ENCODE data around the gene EIF5. TPM values are rescaled to one million over a fixed set of nuclear protein-coding genes. Genes with fewer than 3 reads are reported as not detected.

EIF5 gene
- polyA plus RNA-seq, 3 donors, result 162 to 191 (median 163) TPM

- intact Hi-C loops (cut with micrococcal nuclease), result no loop called here
- Histone ChIP-seq H3K9ac (ENCODE audit: insufficient read depth, low read length, poor library complexity, severe bottlenecking) (no peak overlapping the region), H3K27ac (ENCODE audit: low read depth in 1 of 2, low read length in 2 of 2) (peak overlapping the region in 1 of 2 donors; percentile 62), H4K20me1 (ENCODE audit: insufficient read depth, low read length) (peaks cover 97% of the 10 kb centered on the region), H3K79me2 (ENCODE audit: insufficient read depth, low read length) (peaks cover 100% of the 10 kb centered on the region), H3K36me3 (replicated peaks in 1 of 2; ENCODE audit: control insufficient read depth in 1 of 2, insufficient read depth in 2 of 2, low read length in 2 of 2) (no peaks in the 10 kb centered on the region), H3K9me3 (replicated peaks in 1 of 2; ENCODE audit: control insufficient read depth in 1 of 2, insufficient read depth in 1 of 2, low read length in 2 of 2) (no peaks in the 10 kb centered on the region), H3K4me3 (replicated peaks in 1 of 3; ENCODE audit: low read depth in 2 of 3, low read length in 3 of 3) (no peak overlapping the region), H3K27me3 (ENCODE audit: control insufficient read depth in 2 of 2, insufficient read depth in 2 of 2, low read length in 2 of 2) (no peaks in the 10 kb centered on the region), H3K4me1 (ENCODE audit: control insufficient read depth in 1 of 2, insufficient read depth in 2 of 2, low read length in 2 of 2) (peaks cover 51 to 81% of the 10 kb centered on the region in 2 donors), H2AFZ (ENCODE audit: insufficient read depth, low read depth, low read length, poor library complexity, severe bottlenecking) (no peak overlapping the region), H3K4me2 (replicated peaks; ENCODE audit: extremely low read depth, low read length, poor library complexity, severe bottlenecking) (no peak overlapping the region)
- TF ChIP-seq CTCF (IDR thresholded peaks at IDR 0.05), result no peak
- no peaks in the 10 kb centered on the region for H3K27me3 Mint-ChIP-seq (ENCODE audit: low read depth in 3 of 3)
- no peak for DNase-seq
- WGBS (ENCODE audit: insufficient coverage), result 93% methylated on average over 4 of the region's 4 CpGs
- no peak overlapping the region for H3K4me3 Mint-ChIP-seq
- H3K27ac Mint-ChIP-seq, result peak overlapping the region in 5 of 7 donors; percentile 15 to 80 (median 60)
- H3K9me3 Mint-ChIP-seq, result no peaks in the 10 kb centered on the region
- peaks cover 0 to 3% of the 10 kb centered on the region in 2 donors for H3K36me3 Mint-ChIP-seq
- H3K4me1 Mint-ChIP-seq, result peaks cover 61% of the 10 kb centered on the region
Measured at GRCh38 chr14:103390605-103391004, 56.6 kb downstream of the EIF5 start.

GRCh38 chr14:103391048-103391447 is 57.0 kb downstream of the EIF5 start:
- no peak overlapping the region for H3K4me3 Mint-ChIP-seq

More at GRCh38 chr14:103391048-103391447, 57.0 kb downstream of the EIF5 start:
- peak; percentile 51 to 70 (median 68) for DNase-seq
- H3K9me3 Mint-ChIP-seq, result no peaks in the 10 kb centered on the region
- Histone ChIP-seq H3K4me3 (replicated peaks in 1 of 3; ENCODE audit: low read depth in 2 of 3, low read length in 3 of 3) (no peak overlapping the region), H3K9ac (ENCODE audit: insufficient read depth, low read length, poor library complexity, severe bottlenecking) (no peak overlapping the region), H2AFZ (ENCODE audit: insufficient read depth, low read depth, low read length, poor library complexity, severe bottlenecking) (no peak overlapping the region), H4K20me1 (ENCODE audit: insufficient read depth, low read length) (peaks cover 100% of the 10 kb centered on the region), H3K27ac (ENCODE audit: low read depth in 1 of 2, low read length in 2 of 2) (peak overlapping the region in 1 of 2 donors; percentile 17), H3K36me3 (replicated peaks in 1 of 2; ENCODE audit: control insufficient read depth in 1 of 2, insufficient read depth in 2 of 2, low read length in 2 of 2) (no peaks in the 10 kb centered on the region), H3K27me3 (ENCODE audit: control insufficient read depth in 2 of 2, insufficient read depth in 2 of 2, low read length in 2 of 2) (no peaks in the 10 kb centered on the region), H3K4me2 (replicated peaks; ENCODE audit: extremely low read depth, low read length, poor library complexity, severe bottlenecking) (peak overlapping the region; percentile 9), H3K9me3 (replicated peaks in 1 of 2; ENCODE audit: control insufficient read depth in 1 of 2, insufficient read depth in 1 of 2, low read length in 2 of 2) (no peaks in the 10 kb centered on the region), H3K4me1 (ENCODE audit: control insufficient read depth in 1 of 2, insufficient read depth in 2 of 2, low read length in 2 of 2) (peaks cover 54 to 85% of the 10 kb centered on the region in 2 donors), H3K79me2 (ENCODE audit: insufficient read depth, low read length) (peaks cover 100% of the 10 kb centered on the region)
- peaks cover 0 to 3% of the 10 kb centered on the region in 2 donors for H3K36me3 Mint-ChIP-seq
- intact Hi-C loops (cut with micrococcal nuclease), result no loop called here
- peaks cover 65% of the 10 kb centered on the region for H3K4me1 Mint-ChIP-seq
- 0% methylated on average over 1 of the region's 4 CpGs for WGBS (ENCODE audit: insufficient coverage)
- peak; percentile 96 for TF ChIP-seq CTCF (IDR thresholded peaks at IDR 0.05)
- no peaks in the 10 kb centered on the region for H3K27me3 Mint-ChIP-seq (ENCODE audit: low read depth in 3 of 3)
- peak overlapping the region; percentile 15 to 86 (median 78) for H3K27ac Mint-ChIP-seq

Data from CD14-positive monocyte (primary cell).